Brain microvascular endothelial cell (primary cell): ENCODE results near the gene CRACDL.

Source experiments
- DNase-seq: peaks from one replicate; pipeline ENCODE4 v3.0.0-alpha.2; 2020
- H3K27ac ChIP-seq: fragments of 250-450 bp; sonication (Bioruptor Pico); 2 replicates; pipeline ENCODE4 v1.5.1; 2020; ENCODE audit warnings: mild to moderate bottlenecking, moderate library complexity
- H3K27me3 ChIP-seq: fragments of 250-450 bp; sonication (Bioruptor Pico); replicated peaks from 2 replicates; pipeline ENCODE4 v1.5.1; 2020; ENCODE audit warnings: mild to moderate bottlenecking
- H3K36me3 ChIP-seq: fragments of 250-450 bp; sonication (Bioruptor Pico); replicated peaks from 2 replicates; pipeline ENCODE4 v1.5.1; 2020; ENCODE audit warnings: mild to moderate bottlenecking
- H3K4me3 ChIP-seq: 2 replicates; pipeline ENCODE4 v1.5.1; 2011; ENCODE audit warnings: low read depth, mild to moderate bottlenecking, control low read depth, low read length, moderate library complexity
- in situ Hi-C: cut with HindIII; loops from 2 replicates; pipeline ENCODE4 v1.10.0; 2017; ENCODE audit warnings: low sequenced_read_pairs, low pct_ligation_motif_present
- TF ChIP-seq, protein P1 (sequence below): IDR thresholded peaks from 2 replicates; pipeline ENCODE4 v1.5.1; 2011; ENCODE audit warnings: low read depth, mild to moderate bottlenecking, moderate library complexity, low read length, control low read depth, inconsistent platforms; ENCODE audit errors: missing control alignments

The CRACDL gene

DNA sequence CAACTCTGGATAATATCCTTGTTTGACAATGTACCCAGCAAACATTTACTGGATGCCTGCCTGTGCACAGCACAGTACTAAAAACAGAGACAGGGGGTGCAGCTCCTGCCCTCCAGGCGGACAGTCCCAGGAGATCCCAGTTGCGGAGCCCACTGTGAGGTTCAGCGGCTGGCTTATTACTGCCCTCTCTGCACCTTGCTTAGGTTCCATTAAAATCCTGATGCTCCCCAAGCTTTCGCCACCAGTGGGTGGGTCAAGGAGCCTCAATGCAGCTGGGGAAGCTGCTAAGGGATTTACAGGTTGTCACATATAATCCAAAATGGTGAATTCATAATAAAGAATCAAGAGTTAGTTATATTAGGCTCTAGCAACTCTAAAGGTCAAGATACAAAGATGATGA, 38.3 kb downstream of the CRACDL start:
- no peak overlapping the region for H3K27ac ChIP-seq
- no peak overlapping the region for H3K4me3 ChIP-seq
- TF ChIP-seq, protein P1, sequence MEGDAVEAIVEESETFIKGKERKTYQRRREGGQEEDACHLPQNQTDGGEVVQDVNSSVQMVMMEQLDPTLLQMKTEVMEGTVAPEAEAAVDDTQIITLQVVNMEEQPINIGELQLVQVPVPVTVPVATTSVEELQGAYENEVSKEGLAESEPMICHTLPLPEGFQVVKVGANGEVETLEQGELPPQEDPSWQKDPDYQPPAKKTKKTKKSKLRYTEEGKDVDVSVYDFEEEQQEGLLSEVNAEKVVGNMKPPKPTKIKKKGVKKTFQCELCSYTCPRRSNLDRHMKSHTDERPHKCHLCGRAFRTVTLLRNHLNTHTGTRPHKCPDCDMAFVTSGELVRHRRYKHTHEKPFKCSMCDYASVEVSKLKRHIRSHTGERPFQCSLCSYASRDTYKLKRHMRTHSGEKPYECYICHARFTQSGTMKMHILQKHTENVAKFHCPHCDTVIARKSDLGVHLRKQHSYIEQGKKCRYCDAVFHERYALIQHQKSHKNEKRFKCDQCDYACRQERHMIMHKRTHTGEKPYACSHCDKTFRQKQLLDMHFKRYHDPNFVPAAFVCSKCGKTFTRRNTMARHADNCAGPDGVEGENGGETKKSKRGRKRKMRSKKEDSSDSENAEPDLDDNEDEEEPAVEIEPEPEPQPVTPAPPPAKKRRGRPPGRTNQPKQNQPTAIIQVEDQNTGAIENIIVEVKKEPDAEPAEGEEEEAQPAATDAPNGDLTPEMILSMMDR: no peak
- no peaks in the 10 kb centered on the region for H3K36me3 ChIP-seq
- in situ Hi-C loops: no loop called here
- no peak for DNase-seq
- no peaks in the 10 kb centered on the region for H3K27me3 ChIP-seq

DNA sequence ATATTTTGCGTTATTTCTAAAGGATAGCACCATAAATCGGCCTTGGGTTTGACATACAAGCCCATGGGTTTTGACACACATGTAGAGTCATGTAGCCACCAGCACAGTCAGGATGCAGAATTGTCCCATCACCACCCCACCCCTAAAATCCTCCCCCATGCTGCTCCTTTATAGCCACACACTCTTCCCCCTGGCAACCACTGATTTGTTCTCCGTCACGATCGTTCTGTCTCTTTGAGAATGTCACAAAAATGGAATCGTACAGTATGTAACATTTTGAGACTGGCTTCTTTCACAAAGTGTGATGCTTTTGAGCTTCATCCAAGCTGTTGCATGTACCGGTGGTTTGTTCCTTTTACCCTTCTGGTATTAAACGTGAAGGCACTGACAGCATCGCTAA, 39.1 kb downstream of the CRACDL start:
- TF ChIP-seq, protein P1: no peak

DNA sequence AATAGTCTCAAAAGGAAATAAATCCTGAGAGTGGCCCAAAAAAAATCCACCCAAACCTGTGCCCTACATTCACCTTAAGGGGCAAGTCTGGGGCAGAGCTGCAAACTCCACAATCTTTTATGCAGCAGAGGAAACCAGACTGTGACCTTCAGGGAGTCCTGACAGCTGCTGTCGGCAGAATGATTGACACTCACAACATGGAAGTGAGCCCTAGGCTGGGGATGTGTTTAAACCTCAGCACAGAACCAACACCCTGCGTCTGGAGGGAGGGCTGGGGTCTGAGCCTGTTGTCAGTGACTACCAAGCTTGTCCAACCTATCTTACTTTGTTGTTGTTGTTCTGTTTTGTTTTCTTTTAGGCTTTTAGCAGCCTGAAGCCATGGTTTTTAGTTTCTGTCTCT, 39.6 kb downstream of the CRACDL start:
- H3K36me3 ChIP-seq: no peaks in the 10 kb centered on the region
- in situ Hi-C loops: no loop called here
- H3K27me3 ChIP-seq: no peaks in the 10 kb centered on the region
- no peak overlapping the region for H3K27ac ChIP-seq
- TF ChIP-seq, protein P1: no peak
- no peak for DNase-seq
- H3K4me3 ChIP-seq: no peak overlapping the region

More for the DNA sequence above, 39.1 kb downstream of the CRACDL start:
- DNase-seq: no peak
- no peaks in the 10 kb centered on the region for H3K27me3 ChIP-seq
- no peak overlapping the region for H3K27ac ChIP-seq
- H3K4me3 ChIP-seq: no peak overlapping the region
- H3K36me3 ChIP-seq: no peaks in the 10 kb centered on the region
- in situ Hi-C loops: no loop called here

DNA sequence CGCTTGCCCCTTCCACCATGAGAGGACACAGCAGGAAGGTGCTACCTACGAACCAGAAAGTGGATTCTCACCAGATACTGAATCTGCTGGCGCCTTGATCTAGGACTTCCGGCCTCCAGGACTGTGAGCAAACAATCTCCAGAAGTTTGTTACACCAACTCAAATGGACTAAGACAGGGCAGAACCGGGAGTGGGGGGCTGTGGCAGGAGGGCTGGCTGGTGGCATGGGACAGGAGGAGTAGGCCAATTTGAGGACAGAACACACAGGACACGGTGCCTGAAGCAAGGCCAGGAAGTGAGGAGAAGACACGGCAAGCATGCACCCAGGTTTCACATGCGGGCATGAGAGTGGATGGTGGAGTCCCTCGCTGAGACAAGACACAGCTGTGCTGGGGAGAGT, 40.1 kb downstream of the CRACDL start:
- no peak for DNase-seq
- TF ChIP-seq, protein P1: no peak
- H3K27ac ChIP-seq: no peak overlapping the region
- no peaks in the 10 kb centered on the region for H3K36me3 ChIP-seq
- in situ Hi-C loops: no loop called here
- no peak overlapping the region for H3K4me3 ChIP-seq
- H3K27me3 ChIP-seq: no peaks in the 10 kb centered on the region

DNA sequence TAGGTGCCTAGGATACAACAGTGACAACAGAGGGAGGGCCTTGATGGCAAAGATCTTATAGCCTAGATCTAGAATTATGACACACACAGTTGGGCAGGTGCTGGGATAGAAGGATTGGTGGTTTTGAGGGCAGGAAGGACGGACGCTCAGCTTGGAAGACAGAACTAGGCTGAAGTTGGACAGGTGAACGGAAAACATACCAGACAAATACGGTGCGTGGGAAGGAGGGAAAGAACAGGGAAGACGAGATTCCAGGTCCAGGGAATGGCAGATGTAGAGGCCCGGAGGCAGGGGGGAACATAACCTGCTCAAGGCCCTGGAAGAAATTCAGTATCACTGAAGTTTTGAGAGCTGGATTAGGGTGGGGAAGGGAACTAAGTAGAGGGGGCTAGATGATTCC, 40.8 kb downstream of the CRACDL start:
- TF ChIP-seq, protein P1: no peak
- DNase-seq: no peak
- Histone ChIP-seq H3K36me3 (no peaks in the 10 kb centered on the region), H3K27me3 (no peaks in the 10 kb centered on the region), H3K27ac (no peak overlapping the region), H3K4me3 (no peak overlapping the region)
- in situ Hi-C loops: no loop called here

DNA sequence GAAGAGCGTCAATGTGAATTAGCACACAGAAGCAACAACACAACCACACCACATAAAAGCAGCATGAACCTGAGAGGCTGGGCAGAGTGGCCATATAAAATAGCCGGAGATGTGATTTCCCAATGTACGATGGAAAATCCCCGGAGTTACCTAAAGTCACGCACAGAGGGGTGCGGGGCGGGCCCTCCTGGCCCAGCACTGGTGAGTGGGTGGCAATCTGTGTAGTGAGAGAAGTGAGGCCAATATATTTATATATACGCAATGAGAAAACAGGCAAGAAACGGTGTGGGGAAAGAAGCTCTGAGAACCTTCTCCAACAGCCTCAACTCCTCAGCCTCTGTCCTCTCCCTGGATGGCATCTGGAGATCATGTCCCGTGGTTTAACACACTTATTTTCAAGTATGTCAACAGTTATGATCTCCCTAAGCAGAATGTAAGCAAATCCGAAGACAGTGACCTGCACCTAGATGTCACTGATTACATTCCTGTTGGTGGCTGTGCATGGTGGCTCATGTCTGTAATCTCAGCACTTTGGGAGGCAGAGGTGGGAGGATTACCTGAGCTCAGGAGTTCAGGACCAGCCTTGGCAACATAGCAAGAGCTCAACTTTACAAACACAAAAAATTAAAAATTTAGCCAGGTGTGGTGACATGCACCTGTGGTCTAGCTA, 41.6 kb downstream of the CRACDL start:
- in situ Hi-C loops: no loop called here
- no peak for DNase-seq
- TF ChIP-seq, protein P1: no peak

More for the DNA sequence above, 41.6 kb downstream of the CRACDL start:
- no peaks in the 10 kb centered on the region for H3K27me3 ChIP-seq
- no peak overlapping the region for H3K27ac ChIP-seq
- no peaks in the 10 kb centered on the region for H3K36me3 ChIP-seq
- no peak overlapping the region for H3K4me3 ChIP-seq
